Stimulated activated CD8-positive, alpha-beta memory T cell treated with anti-CD3 and anti-CD28 coated beads, Interleukin-12 subunit alpha, Interleukin-12 subunit beta, amount 100 ng/mL, for 4 hours (primary cell): Measurements from ENCODE around the gene TRIM39.
"Not testable (repeated sequence)": the region's sequence is repeated elsewhere in the genome, so short reads cannot be mapped to it uniquely, and the experiment has no call there.

Experiments used
- DNase-seq: peaks from one replicate; pipeline ENCODE4 v3.0.0-alpha.2; 2020; ENCODE audit warnings: low read depth

TRIM39 gene

DNA sequence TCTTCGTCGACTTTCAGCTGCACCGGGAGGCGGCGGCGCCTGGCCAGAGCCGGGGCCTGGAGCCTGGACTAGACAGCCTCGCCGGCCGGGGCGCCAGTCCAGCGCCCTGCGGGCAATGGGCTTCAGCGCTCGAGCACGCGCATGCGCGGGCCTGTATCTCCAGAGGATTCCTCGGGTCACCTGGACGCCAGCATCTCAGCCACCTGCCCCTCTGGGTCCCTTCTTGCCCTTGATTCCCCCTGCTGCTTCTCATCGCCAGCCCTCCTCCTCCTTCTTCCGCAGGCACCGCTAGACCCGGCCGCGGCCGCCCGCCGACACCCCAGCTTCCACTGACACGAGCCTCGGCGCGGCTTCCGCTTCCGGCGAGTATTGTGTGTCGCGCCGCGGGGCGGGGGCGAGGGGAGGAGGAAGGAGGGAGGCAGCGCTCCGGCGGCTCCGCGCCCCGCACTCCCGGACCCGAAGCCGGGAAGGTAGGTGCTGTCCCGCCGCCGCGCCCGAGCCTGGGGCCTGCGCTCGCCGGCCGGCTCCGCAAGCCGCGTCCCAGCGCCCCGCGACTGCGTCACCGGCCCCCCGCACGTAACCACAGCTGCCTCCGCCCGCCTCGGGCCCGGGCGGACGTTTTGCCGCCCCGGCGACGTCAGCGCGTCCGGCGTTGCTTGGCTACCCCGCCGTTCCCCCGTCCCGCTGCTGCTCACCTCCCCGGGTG, at the start of gene TRIM39:
Gene TRIM39 (plus strand): TSS at position 402 of the 706 bp plus-strand sequence. CDS start 2,391 bp downstream, outside the sequence.
- peak; percentile 84 for DNase-seq

- not testable (repeated sequence) for DNase-seq
Measured at GRCh38 chr6:30280988-30281387, 45.7 kb upstream of the TRIM39 start.

GRCh38 chr6:30282522-30282921, 44.2 kb upstream of the TRIM39 start:
- no peak for DNase-seq

- no peak for DNase-seq
Measured at GRCh38 chr6:30283761-30284160, 43.0 kb upstream of the TRIM39 start.

GRCh38 chr6:30287139-30287538, 39.6 kb upstream of the TRIM39 start:
- DNase-seq: no peak

GRCh38 chr6:30295837-30296236, 30.9 kb upstream of the TRIM39 start:
- no peak for DNase-seq

DNA sequence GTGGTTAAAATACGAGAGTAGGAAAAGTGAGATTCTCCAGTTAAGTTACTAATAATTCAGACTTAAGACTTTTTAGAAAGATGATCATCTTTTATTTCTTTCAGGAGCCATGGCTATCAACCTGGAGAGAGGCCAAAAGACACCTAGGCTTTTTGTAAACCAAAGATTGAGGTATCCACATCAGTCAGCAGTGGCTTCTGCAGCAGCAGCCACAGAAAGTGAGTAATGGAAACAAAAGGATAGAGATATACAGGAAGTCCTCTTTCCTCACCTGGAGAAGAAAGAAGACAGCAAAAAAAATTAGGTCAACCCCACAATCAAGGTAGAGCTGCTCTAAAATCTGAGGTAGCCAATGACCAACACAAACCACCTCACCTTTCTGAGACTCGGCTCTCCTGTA, 22.7 kb upstream of the TRIM39 start:
- DNase-seq: no peak

- no peak for DNase-seq
Measured at GRCh38 chr6:30311101-30311500, 15.6 kb upstream of the TRIM39 start.

- DNase-seq: no peak
Measured at GRCh38 chr6:30311671-30312070, 15.1 kb upstream of the TRIM39 start.

- DNase-seq: no peak
Measured at GRCh38 chr6:30312266-30312665, 14.5 kb upstream of the TRIM39 start.

- no peak for DNase-seq
Measured at GRCh38 chr6:30312676-30313321, 13.9 kb upstream of the TRIM39 start.

DNA sequence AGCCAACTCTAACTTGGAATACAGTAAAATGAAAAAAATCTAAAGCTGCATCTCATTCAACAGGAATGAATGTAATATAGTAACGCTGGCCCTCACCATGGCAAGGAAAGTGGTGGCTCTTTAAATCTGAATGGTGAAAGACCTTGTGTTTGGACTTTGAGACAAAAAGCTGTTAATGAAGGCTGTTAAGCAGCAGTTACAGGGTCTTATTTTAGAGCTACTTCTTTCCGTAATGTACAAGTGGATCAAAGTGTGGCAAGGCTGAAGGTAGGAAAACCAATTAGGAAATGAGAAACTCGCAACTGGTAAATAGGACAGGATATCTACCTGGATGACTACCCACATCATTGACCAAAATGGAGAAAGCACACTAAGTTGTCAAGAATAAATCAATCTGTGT, 11.6 kb upstream of the TRIM39 start:
- DNase-seq: no peak

DNA sequence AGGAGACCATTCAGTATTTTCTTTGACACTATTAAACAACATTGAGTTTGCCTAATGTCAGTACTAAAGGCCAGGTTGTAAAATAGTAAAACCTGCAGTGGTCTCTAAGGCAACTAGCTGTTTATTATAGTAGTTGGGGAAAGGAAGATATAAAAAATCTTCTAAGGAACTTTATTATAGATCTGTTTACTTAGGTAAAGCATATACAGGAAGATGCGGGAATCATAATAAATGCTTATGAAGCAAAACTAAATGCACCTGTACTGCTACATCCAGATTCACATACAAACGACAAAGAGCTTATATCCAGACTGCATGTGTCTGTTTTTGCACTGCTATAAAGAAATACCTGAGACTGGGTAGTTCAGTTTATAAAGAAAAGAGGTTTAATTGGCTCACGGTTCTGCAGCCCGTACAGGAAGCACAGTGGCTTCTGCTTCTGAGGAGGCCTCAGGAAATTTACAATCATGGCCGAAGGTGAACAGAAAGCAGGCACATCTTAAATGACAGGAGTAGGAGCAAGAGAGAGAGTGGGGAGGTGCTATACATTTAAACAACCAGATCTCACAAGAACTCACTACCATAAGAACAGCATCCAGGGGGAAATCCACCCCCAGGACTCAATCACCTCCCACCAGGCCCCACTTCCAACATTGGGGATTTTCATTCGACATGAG, 8.7 kb upstream of the TRIM39 start:
- no peak for DNase-seq

- DNase-seq: no peak
Measured at GRCh38 chr6:30319146-30319835, 7.4 kb upstream of the TRIM39 start.

DNA sequence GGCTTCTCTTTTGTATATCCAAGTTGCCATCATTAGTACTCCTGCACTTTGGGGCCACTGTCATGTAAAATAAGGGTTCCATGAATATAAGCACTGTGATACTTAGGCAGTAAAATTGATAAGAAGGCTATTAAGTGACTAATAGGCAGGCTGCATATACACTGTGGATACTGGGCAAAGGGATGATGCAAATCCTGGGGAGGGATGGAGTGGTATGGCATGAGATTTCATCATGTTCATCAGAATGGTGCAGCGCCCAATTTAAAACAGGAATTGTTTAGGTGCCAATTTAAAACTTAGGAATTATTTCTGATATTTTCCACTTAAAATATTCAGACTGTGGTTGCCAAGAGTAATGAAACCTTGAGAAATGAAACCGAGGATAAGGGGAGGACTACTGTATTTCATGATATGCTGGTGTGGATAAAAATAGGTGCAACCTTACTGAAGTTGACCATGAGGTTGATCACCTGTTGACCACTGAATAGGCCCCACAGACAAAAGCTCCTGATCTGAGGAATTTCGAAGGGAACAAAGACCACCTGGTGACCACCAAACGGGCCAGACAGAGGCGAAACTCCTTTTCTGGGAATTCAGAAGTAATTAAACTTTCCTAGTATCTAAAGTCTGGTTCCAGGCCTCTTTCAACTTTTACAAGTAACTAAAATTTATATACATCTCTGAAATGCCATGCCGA, 4.9 kb upstream of the TRIM39 start:
- DNase-seq: no peak

GRCh38 chr6:30322527-30323501, 3.9 kb upstream of the TRIM39 start:
- DNase-seq: peak; percentile 13

DNA sequence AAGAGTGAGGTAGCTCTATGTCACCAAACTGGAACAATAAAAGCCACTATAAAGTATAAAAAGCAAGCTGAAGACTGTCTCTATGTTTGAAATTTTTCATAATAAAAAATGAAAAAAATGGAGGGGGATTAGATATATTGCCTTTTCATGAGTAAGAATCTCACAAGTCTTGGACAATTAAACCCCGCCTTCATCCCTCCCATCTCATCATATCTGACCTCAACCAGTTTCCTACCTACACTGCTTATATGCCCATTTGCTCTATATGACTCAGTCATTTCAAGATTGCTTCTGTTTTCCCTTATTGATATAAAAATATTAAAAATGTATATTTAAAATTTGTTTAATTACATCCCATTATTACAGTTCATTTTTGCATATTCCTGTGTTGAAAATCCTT, 2.9 kb upstream of the TRIM39 start:
- no peak for DNase-seq

DNA sequence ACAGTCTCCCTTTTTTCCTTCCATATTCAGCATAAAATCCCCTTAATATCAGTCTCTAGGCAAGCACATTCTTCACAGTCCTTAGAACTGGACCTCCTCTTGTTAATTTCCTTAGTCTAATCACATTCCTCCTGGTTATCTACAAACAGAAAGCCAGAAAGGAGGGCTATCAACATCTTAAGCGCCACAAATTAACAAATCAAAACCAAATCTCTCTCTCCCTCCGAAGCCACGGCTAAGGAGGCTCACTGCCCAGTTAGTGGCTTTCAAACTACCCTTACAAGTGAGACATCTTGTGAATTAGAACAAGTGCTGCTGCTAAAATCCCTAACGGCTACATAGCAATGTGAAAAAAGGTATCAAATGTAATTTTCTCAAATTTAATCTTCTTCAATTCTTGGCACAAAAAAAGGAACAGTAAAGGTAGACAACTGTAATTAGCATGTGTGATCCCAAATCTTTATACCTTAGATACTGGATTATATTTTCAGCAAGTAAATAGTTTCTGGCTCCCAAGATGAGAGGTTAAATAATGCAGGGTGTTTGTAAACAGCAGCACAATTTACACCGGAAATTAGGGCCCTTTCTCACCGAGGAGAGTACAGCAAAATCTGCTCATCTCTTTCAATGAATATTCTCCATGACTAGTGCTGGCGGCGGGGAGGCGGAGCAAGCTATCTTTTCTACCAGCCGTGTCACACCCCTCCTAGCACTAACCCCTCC, 1.4 kb upstream of the TRIM39 start:
- no peak for DNase-seq

GRCh38 chr6:30325873-30326525, 728 bp upstream of the TRIM39 start:
- DNase-seq: peak; percentile 73
